ENCODE measurements around the gene CTDNEP1.

CTDNEP1 gene

DNA sequence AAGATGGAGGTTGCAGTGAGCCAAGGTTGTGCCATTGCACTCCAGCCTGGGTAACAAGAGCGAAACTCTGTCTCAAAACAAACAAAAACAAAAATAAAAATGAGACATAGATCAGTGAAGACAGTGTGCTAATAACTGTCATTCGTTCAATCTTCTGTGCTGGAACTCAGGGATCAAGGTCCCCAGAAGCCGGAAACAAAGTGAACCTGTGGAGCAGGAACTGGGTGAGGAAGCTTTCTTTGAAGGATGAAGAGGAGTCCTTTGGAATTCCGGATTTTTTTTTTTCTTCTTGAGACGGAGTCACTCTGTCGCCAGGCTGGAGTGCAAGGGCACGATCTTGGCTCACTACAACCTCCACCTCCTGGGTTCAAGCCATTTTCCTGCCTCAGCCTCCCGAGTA lies 27.9 kb upstream of the CTDNEP1 start:
- DNase-seq, result no peak

DNA sequence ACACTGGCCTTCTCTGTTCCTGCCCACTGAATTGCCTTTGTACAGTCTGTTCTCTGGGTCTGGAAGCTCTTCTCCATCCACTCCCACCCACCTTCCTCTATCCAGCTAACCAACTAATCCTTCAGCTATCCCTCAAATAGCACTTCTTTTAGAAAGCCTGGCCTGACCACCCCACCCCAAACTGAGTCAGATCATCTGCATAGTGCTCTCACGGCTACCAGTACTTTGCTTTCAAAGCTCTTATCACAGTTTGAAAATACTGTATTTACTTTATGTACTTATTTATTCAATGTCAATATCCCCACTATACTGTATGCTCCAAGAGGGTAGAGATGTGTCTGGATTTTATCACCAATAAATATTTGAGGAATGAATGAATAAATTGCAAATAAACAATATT lies 15.2 kb upstream of the CTDNEP1 start:
- no peak for DNase-seq

DNA sequence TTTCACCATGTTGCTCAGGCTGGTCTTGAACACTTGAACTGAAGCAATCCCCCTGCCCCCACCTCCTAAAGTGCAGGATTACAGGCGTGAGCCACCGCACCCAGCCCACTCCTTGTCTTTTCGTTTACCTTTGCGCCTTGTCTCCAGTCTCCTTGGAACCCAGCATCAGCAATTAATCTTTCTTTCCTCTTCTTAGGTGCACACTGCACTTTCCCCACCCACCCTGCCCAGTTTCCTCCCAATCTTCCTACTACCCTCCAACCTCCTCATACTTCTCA lies 12.2 kb upstream of the CTDNEP1 start:
- no peak for DNase-seq

DNA sequence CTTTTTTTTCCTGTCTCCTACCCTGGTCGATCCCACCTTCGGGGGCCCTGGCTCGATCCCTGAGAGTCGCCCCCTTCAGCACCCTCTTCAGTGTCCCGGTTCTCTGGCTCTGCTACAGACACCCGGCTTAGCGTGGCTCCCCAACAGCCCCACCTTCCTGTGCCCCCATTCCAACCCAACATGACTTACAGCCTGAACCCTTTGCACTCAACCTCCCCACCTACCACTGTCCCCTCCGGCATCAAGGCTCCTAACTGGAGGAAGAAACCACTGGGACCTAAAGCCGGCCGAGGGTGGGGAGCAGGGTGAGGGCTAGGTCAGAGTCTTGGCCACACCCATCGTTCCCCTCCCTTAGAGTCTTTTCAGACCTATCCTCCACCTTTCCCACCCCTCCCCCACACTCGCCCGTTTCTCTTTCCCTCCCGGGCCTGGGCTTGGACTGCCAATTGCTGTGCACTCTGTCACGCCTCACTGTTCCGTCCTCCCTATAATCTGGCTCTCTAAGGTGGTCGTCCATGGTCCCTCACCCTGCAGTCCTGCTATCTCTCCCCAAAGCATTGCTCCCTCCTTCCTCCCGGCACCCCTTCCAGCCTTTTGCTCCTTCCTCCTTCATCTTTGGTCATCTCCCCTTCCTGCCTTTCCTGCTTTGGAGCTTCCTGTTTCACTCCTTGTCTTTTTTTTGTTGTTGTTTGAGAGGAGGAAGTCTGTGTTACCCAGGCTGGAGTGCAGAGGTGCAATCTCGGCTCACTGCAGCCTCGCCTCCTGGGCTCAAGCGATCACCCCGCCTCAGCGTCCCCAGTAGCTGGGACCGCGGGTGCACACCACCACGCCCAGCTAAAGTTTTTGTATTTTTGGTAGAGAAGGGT lies 11.6 kb upstream of the CTDNEP1 start:
- no peak for DNase-seq

DNA sequence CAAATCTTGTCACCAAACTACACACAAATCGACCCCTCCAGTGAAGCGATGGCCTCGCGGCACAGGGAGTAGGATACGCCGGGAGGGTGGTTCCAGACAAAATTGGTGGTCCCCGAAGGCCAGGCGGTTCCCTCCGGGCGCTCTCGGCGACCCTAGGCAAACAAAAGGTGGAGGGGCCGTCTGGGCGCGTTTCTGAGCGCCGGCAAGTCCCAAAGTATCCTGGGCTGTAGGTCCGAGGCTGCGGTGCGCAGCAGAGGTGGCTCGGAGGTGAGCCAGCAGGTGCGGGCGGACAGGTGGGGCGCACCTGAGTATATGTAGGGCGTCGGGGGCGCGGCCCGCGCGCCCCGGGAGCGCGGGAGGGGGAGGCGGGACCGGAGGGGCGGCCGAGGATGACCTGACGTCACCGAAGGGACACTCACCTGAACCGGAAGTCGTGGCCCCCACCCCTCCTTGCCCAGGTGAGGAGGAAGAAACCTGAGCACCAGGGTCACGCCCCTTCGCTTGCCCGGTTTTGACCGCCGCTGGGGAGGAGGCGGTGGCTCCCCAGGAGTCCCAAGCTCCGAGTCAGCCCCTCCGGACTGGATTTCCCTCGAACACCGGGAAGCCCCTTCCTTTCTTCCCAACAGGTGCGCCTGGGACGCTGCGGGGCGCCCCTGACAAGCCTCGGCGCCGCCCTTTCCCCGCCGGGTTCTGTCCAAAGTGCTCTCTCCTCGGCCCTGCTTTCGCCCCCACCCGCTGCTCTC lies 10.8 kb upstream of the CTDNEP1 start, which contains the start of gene CLDN7:
CLDN7 (minus strand) TSS at position 287 of the 743 bp plus-strand sequence. CDS start 435 bp downstream, outside the sequence.
- no peak for DNase-seq

DNA sequence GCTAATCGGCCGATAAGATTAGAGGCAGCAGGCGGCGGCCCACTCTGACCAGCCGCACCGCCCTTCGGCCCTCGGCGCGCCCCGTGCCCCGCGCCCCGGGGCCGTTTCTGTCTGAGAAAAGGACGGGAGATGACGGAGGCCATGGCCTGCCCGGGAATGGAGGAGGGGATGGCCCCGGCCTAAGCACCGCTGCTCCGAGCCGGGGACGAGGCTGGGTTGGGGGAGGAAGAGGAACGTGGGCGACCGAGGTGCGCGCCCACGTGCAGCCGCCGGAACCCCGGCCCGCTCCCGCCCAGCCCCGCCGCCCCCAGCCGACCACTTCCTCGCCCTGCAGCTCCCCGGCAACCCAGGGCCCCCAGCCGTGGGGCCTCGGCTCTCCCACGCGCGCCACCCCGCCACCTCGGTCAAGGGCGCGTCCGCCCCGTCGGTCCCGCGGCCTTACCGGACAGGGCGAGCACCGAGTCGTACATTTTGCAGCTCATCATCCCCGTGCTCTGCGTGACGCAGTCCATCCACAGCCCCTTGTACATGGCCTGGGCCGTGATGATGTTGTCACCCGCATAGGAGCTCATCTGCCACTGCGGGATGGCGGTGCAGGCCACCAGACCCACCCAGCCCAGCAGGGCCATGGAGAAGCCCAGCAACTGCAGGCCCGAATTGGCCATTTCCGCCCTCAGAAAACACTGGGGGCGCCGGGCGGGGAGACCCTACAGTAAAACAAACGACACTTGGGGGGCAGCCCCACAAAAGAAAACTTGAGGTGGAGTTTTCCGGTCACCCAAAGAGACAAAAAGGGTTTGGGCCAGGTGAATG lies 10.1 kb upstream of the CTDNEP1 start:
- DNase-seq, result no peak

DNA sequence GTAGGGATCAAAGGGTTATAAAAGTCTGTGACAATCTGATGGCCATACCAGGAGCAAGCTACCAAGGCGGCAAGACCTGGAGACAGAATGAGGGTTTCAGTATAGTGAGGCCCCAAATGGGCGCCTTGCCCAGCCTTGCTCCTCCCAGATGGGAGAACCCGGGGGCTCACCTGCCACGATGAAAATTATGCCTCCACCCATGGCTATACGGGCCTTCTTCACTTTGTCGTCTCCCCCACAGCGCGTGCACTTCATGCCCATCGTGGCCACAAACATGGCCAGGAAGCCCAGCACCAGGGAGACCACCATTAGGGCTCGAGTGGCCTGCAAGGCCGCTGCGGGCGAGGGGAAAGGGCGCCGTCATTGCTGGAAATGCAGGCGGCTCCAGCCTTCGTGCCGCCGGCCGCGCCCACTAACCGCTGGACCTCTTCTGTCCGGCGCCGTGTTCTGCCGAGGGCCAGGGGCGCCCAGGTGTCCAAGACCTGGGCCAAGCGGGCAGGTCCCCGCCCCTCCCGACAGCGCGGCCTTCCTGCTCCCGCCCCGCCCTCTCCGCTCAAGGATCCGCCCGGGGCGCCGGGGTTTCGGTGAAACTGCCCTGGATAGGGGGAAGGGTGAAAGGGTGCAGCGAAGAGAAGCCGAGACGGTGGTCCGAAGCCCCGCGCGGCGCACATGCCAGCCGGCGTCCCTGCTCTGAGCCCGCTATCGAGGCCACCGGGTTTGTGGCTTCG lies 9.3 kb upstream of the CTDNEP1 start:
- DNase-seq, result no peak

DNA sequence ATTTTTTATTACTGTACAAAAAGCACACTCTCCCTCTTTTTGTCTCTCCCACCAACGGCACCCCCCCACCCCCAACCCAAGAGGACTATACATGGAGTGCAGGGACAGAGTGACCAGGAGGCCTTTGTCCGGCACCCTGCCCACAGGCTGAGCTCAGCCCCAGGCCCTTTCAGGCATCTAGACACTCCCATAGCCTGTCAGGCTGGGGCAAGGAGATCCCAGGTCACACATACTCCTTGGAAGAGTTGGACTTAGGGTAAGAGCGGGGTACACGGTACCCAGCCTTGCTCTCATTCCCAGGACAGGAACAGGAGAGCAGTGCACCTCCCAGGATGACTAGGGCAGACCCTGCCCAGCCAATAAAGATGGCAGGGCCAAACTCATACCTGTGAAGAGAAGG lies 8.6 kb upstream of the CTDNEP1 start:
- no peak for DNase-seq

DNA sequence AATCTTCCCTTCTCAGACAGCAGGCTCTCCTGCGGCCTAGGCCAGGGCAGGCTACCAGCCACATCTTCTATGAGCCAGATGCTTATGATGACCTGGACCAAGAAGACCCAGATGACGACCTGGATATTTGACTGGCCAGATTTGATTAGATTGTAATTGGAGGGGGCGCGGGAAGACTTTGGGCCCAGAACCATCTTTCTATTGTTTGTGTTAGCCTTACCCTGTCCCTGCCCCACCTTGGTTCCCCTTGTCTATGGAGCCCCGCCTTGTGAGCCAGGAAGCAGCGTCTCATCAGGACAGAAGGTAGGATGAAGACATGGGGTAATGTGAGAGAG lies 8.0 kb upstream of the CTDNEP1 start:
- no peak for DNase-seq

DNA sequence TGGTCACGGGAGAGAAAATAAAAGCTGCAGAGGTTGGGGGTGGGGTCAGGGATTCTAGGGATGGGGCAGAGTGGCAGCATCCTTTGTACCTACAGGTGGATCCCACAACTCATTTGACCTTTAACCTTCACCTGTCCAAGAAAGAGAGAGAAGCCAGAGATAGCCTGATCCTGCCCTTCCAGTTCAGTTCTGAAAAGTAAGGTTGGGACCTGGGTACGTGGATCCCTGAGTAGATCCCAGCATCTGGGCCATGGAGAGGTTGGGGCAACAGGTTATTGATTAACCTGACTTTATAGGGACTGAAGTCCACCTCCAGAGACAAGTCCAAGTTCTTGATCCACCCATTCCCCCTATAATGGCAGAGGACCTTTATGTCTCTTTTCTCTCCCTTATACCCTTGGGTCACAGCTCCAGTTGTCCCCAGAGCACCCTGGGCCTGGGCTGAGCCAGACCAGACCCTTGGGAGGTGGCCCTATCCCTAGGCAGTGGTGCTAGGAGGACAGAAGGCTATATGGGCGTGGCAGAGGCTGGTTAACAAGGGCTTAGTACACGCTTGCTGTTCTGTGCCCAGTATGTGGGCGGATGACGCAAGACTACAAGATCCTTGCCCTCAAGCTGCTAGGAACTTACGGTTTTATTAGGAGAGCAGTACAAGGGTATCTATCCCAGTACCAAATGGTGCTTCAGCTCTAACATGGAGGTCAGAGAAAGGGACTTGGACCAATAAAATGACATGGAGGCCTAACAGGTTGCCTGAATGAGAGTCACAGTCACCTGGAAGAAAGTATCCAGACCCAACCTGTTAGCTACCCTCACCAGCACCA lies 7.4 kb upstream of the CTDNEP1 start:
- DNase-seq, result no peak

DNA sequence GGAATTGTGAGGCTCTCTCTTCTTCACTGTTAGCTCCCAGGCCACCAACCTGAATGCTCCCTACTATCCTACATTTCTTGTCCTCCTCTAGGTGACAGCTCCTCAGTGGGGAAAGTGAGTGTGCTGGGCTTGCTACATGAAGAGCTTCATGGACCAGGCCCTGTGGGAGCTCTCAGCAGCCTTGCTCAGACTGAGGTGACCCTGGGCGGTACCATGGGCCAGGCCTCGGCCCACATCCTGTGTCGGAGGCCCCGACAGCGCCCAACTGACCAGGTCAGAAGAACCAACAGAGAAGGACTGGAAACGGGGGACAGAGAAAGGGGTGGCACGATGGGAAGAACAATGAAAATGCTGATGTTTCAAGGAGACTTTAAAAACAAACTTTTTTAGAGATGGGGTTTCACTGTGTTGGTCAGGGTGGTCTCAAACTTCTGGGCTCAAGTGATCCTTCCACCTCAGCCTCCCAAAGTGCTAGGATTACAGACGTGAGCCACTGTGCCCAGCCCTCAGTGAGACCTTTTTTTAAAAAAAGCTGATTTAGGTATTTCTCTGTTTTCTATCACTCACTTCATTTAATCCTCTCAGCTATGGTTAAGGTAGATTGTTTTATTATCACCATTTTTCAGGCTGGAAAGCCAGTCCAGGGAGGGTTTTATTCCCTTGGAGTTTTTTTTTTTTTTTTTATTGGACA lies 5.4 kb upstream of the CTDNEP1 start:
- DNase-seq, result no peak

DNA sequence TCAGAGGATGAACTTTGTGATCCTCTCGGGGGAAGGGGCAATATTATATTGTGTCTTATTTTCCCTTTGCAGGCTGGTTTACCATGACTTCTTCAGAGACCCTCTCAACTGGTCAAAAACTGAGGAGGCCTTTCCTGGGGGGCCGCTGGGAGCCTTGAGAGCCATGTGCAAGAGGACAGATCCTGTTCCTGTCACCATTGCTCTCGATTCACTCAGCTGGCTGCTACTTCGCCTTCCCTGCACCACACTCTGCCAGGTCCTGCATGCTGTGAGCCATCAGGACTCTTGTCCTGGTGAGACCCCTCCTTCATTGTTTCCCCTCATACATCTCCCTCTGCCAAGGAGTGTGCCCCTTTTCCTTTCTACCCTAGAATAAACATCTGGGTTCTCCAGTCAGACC lies 3.0 kb upstream of the CTDNEP1 start:
- no peak for DNase-seq

DNA sequence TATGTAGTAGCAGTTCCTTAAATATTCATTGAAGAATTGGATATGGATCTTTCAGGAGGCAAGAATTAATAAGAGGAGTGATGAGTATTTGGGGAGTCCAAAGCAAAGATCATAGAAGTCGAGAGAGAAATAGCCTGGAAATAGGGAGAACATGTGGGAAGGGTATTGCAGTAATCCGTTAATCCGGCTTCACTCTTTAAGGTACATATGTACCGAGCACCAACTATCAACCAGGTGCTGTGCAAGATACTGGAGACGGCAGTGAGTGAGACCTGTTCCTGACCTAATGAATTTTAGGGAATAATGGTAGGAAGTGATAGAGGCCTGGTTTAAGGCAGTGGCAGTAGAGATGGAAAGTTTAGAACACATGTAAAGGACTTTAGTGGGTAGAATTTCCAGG lies 1.5 kb upstream of the CTDNEP1 start:
- no peak for DNase-seq

DNA sequence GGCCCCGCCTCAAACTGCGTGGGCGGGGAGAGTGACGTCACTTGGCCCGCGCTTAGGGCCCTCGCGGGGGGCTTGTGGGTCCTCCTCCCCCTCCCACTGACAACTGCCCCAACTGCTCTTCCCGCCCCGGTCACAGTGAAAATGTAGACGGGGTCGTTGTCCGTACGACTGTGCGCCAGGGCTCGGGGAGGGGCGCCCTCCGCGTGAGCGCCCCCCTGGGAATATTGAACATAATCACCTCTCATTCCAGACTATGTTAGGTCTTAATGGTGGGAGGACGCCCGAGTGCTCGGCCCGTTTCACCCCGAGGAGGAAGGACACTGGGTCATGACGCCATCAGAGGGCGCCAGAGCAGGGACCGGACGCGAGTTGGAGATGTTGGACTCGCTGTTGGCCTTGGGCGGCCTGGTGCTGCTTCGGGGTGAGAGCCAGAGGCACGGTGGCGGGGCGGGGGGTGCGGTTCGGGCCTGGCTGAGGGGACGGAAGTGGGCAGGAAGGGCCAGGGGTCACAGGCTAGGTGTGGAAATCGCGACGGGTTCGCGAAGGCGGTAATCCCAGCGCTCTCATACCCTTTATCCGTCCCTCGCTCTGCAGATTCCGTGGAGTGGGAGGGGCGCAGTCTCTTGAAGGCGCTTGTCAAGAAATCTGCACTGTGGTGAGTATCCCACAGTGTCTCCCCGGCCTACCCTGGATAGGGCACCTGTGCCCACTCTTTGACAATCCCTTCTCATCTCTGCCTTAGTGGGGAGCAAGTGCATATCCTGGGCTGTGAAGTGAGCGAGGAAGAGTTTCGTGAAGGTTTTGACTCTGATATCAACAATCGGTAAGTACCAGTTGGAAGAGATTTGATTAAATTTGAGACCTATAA lies 876 bp upstream of the CTDNEP1 start, which contains the start of gene ELP5:
ELP5 (plus strand) TSS at position 40 of the 868 bp plus-strand sequence; CDS start at position 376, 336 bp downstream.
- DNase-seq, result peak; percentile 75

DNA sequence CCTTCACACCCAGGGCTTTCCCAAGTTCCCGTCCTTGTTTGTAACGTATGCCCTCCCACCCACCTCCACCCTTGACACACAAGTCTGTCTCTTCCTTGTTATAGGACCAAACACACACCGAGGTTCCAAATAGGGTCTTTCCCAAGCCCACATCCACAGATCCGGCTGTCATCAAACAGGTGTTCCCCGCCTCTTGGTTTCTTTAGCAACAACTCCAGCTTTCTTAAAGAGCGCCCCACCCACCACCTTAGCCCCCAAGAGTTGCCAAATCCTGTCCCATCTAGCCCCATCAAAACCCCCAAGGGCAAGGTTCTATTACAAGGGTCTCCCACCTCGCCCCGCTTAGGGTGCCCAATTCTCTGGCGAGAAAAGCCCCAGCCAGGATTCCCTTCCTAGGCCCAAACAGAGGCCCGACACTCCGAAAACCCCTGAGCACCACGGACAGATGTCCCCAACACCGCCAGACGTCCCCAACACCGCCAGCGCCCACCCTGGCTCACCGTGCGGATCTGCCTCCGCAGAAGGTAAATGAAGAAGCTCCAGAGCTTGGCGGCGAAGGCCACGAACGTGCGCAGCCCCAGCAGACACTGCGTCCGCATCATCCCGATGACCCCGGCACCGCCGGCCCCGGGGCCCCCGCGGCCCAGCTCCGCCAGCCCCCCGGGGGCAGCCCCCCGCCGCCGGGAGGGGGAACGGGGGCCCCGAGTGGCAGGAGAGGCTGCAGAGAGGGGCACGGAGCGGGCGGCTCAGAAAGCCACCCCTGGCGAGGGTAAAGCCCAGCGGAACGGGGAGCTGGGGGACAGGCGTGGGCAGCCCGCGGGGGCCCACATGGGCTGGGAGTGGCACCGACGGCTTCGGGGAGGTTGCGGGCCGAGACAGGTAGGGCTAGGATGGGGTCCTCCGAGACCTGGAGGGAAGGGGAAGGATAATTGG lies 573 bp downstream of the CTDNEP1 start:
- DNase-seq, result no peak

DNA sequence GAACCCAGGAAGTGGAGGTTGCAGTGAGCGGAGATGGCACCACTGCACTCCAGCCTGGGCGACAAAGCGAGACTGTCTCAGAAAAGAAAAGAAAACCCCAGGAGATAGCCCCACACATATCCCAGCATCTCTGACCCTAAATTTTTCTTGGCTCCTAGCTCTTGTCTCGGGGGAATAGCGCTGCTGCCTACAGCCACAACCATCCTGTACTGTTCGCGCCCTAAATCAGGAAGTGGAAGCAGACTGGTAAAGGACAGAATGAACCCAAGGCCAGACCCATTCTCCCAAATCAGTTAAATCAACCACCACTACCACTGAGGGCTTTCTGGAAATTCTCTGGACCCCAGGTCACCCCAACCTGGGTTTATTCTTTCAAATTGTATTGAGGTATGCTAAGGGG lies 1.7 kb downstream of the CTDNEP1 start:
- DNase-seq, result no peak

DNA sequence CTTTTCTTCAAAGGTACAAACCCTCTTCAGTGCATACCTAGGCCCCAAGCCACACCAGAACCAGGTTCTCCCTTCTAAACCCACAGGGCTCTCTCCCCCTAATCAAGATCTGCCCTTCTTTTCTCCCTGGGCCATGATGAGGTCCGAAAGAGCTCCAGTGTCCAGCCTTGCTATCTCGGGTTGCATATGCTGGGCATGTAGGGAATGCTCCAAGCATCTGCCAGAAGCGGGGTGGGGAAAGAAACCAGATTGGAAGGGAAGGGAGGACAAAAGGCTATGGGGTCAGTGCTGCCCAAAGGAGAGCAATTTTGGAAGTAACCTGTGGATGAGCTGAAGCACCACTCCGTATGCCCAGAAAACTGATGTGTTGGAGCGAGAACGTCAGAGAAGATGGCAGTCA lies 2.3 kb downstream of the CTDNEP1 start:
- DNase-seq, result no peak

DNA sequence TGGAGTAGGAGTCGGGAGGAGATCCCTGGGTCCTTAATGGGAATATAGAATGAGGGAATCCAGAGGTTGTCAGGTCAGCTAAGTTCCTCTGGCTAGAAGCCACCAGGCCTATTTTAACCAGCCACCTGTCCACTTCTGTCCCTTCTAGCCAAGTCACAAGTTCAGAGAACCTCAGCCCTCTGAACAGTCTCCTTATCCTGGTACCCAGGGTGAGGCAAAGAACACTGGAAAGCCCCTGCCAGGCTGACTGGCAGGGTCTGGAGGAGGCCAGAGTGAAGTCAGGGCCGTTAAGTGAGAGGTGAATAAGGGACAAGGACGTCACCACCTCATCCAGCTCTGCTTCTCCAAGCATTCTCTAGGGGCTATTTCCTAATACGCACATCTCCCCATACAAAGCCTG lies 2.7 kb downstream of the CTDNEP1 start:
- DNase-seq, result no peak

DNA sequence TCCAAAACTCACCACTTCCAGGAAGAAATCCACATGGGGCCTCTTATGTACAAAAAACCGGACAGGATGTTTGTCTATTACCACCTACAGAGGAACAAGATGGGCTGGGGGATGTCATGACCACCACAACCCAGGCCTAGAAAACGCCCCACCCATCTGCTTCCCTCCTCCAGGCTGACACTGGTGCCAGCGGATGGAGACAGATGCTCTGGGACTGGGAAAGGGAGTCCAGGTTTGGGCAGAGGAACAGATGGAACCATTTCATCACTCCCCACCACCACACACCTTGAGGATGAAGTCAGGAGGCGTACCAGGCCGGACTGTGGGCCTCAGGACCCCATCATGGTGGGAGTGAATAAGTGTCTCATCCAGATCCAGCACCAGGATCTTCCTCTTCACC lies 4.8 kb downstream of the CTDNEP1 start:
- DNase-seq, result no peak

All from activated effector memory CD4-positive, alpha-beta T cell treated with Interleukin-2 at 50 U/mL for 16 hours (primary cell).